Vagina (tissue), 2 donors: ENCODE measurements around the gene STAP2.

Source experiments
- CTCF ChIP-seq, 3 experiments: fragments of 450-650 bp in 2 of 3; fragments of 200-600 bp in 1 of 3; sonication (generic) in 1 of 3; IDR thresholded peaks; one replicate each; pipeline ENCODE4 v1.5.1; 2017 to 2019; ENCODE audit warnings: antibody characterized with exemption in 3 of 3, mild to moderate bottlenecking in 2 of 3, moderate library complexity in 2 of 3
- POLR2AphosphoS5 ChIP-seq, 2 donors: sonication (generic); formaldehyde crosslinking; IDR thresholded peaks; one replicate each; pipeline ENCODE4 v1.9.0; 2017; ENCODE audit warnings: antibody characterized with exemption in 2 of 2, mild to moderate bottlenecking in 2 of 2, low read depth in 1 of 2; ENCODE audit not compliant: insufficient read depth in 1 of 2

- TF ChIP-seq CTCF (IDR thresholded peaks at IDR 0.05) (no peak), POLR2AphosphoS5 (IDR thresholded peaks at IDR 0.05; ENCODE audit: insufficient read depth in 1 of 2, low read depth in 1 of 2) (no peak)
Measured at GRCh38 chr19:4363571-4364304, 25.1 kb upstream of the STAP2 start.
